NAMALWA (cell line): ENCODE measurements around the gene SSH2.
"Not testable (repeated sequence)": the region's sequence is repeated elsewhere in the genome, so short reads cannot be mapped to it uniquely, and the experiment has no call there.

ENCODE experiments used
- DNase-seq: peaks from one replicate; pipeline ENCODE4 v3.0.0-alpha.2; 2015; ENCODE audit warnings: low spot score

SSH2 gene

GRCh38 chr17:29664743-29665480 is 265.1 kb downstream of the SSH2 start:
- DNase-seq = no peak

GRCh38 chr17:29663155-29663554 is 266.9 kb downstream of the SSH2 start:
- DNase-seq = no peak

DNA sequence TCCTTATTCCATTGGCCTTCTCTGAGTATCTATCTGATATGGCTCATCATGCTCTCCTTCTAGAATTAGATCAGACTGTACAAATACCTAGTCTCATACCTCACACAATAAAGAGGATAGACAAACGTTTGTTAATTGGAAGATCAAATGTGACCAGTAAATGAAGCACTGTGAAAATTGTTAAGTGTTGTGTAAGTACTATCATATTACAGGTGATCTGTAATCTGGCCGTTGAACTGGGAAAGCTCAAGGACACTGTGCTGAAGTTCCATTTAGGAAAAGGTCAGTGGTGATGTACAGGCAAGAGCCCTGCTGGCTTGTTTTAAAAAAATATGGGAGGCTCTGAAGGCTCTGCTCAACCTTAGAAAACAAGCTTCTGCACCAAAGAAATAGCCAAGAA is 268.8 kb downstream of the SSH2 start:
- no peak for DNase-seq

- no peak for DNase-seq
These were observed 270.9 kb downstream of the SSH2 start for GRCh38 chr17:29659155-29659554.

DNA sequence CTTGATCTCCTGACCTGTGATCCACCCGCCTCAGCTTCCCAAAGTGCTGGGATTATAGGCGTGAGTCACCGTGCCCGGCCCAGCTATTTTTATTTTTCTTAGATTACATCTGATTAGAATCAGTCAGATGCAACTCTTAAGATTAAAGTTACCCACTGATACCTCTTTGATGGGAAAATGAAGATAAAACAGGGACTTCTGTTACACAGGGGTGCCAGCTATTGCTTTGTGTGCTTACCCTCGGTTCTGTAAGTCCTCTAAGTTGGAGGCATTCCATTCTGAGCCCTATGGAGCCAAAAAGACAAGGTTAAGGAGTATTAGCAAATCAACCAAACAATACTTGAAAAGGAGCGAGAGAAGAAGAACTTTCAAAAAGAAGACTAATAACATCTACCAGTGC is 274.7 kb downstream of the SSH2 start:
- DNase-seq = no peak

DNA sequence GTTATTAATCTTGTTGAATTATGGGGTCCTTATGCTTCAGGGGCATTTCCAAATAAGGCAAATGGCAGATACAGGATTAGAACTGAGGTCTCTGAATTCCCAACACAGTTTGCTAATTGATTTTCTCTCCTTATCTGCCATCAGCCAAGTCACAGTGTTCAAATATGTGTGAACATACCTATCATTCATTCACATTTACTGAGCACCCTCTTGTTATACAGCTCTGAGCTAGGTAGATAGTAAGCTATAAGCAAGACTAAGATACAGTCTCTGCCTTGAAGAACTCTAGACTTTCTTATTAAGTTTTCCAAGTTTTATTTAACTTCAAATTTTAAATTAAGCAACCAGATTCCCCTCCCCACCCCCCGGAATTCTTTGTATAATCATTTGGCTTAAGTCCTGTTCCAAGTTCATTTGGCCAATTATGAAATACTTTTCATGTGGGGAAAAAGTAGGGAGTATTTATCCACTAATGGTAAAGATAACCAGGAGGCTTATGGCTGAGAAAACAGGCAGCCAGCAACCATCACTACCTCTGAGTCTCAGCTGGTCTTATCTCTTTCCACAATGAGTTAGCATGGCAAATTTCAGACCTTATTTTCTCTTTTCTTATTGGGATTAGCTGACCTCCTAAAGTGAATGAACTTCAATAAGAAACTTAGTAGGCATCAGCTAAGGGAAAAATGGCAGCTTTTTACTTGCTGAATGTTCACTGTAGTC is 275.9 kb downstream of the SSH2 start:
- no peak for DNase-seq

DNA sequence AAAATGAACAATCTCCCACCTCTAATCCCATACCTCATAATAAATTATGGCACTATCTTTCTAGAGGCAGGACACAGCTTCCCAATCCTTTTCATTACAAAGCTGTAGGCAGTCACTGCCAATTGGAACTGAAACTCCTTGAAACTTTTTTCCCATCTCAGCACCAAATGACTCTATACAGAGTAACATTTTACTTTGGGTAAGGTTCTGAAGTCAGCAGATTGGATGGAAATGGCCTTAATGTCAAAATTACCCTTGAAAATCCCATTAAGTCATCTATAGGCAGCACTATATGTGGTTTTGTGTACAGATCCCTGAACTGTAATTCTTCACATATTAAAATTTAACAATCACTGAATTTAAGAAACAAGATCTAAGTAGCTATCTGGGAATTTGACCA is 277.1 kb downstream of the SSH2 start:
- no peak for DNase-seq

DNA sequence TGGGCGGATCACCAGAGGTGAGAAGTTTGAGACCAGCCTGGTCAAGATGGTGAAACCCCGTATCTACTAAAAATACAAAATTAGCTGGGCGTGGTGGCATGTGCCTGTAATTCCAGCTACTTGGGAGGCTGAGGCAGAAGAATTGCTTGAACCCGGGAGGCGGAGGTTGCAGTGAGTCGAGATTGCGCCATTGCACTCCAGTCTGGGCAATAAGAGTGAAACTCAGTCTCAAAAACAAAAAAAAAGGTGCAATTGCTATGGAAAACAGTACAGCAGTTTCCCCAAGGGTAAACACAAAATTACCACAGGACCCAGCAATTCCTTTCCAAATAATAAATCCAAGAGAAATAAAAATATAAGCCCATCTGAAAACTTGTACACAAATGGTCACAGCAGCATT is 278.1 kb downstream of the SSH2 start:
- DNase-seq = not testable (repeated sequence)

GRCh38 chr17:29650396-29650795 is 279.6 kb downstream of the SSH2 start:
- no peak for DNase-seq

DNA sequence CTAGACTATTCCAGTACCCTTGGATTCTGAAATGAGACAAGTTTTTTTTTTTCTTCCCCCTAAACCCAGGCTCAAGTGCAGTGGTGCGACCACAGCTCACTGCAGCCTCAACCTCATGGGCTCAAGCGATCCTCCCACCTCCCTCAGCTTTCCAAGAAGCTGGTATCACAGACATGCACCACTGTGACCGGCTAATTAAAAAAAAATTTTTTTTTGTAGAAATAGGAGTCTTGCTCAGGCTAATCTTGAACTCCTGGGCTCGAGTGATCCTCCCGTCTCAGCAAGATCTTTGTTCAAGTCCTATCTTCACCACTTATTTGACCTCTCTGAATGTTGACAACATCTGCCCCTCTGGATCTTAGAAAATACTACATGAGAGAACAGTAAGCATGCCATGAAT is 280.7 kb downstream of the SSH2 start:
- DNase-seq = no peak

- no peak for DNase-seq
These were observed 282.0 kb downstream of the SSH2 start for GRCh38 chr17:29648005-29648404.

GRCh38 chr17:29645515-29646051 is 284.4 kb downstream of the SSH2 start:
- no peak for DNase-seq

- no peak for DNase-seq
These were observed 286.2 kb downstream of the SSH2 start for GRCh38 chr17:29643817-29644160.

- no peak for DNase-seq
These were observed 287.8 kb downstream of the SSH2 start for GRCh38 chr17:29642171-29642611.

DNA sequence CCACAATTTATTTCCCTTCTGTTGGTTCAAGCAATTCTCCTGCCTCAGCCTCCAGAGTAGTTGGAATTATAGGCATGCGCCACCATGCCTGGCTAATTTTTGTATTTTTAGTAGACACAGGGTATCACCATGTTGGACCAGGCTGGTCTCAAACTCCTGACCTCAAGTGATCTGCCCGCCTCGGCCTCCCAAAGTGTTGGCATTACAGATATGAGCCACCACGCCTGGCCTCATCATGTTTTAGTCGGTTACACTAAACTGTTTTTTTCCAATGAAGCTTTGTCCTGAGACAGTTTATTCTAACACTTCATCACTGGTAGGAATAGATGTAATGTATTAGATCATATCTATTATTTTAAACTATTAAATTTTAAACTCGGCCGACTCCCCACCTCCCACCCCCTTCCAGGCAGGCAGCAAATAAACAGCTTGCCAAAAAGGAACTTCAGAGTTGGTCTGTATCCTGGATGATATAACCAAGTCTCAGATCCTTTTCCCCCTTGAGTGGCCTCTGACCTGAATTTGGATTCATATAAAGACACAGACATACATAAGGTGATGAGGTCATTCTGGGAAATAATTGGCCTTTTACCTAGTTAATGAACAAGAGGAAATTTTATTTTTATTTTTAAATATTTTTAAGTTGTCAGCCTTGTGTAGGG is 288.9 kb downstream of the SSH2 start:
- DNase-seq = no peak

- no peak for DNase-seq
These were observed 289.6 kb downstream of the SSH2 start for GRCh38 chr17:29640413-29640812.

GRCh38 chr17:29633886-29634285 is 296.1 kb downstream of the SSH2 start:
- DNase-seq = no peak

- no peak for DNase-seq
These were observed 299.3 kb downstream of the SSH2 start for GRCh38 chr17:29630630-29631193.

DNA sequence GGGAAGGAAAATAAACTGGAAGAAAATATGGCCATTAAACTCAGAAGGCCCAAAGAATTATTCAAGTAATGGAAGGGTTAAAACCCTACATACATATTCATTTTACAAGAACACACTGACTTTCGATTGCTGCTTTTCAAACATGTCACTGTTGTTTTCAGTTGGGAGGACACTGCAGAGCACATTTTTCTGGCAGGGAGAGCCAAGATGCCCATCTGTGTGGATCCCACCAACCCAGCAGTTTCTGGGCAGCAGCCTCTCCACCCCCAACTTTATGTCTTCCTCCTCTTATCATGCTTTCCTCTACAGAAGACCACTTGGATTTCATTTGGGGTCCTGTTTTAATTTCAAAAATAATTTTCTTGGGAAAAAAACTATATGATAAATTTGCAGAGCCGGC is 300.2 kb downstream of the SSH2 start:
- DNase-seq = no peak

- no peak for DNase-seq
These were observed 301.4 kb downstream of the SSH2 start for GRCh38 chr17:29628644-29629043.

DNA sequence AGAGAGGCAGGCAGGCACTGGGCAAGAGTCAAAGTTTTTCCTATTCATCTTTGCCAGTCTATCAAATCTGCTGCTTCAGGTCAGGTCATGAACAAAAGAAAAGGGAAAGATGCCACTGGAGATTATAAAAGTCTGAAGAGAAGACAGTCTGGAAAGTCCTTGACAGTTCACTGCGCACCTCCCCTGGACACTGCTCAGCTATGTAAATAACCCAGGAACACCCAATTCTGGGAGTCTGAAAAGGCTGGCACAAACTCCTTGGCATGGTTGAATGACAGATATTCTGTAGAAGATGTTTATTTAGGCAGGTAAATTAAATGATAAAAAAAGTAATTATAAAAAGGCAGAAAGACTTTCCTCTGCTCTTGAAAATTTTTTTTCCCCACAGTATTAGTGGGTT is 302.1 kb downstream of the SSH2 start:
- no peak for DNase-seq

- no peak for DNase-seq
These were observed 304.8 kb downstream of the SSH2 start for GRCh38 chr17:29625037-29625750.
